Measurements from ENCODE around the gene LAP3. TPM values are rescaled to one million over a fixed set of nuclear protein-coding genes. Genes with fewer than 3 reads are reported as not detected.

Gene LAP3
- total RNA-seq, 1 donor from 2014 or later, result 50.5 TPM

DNA sequence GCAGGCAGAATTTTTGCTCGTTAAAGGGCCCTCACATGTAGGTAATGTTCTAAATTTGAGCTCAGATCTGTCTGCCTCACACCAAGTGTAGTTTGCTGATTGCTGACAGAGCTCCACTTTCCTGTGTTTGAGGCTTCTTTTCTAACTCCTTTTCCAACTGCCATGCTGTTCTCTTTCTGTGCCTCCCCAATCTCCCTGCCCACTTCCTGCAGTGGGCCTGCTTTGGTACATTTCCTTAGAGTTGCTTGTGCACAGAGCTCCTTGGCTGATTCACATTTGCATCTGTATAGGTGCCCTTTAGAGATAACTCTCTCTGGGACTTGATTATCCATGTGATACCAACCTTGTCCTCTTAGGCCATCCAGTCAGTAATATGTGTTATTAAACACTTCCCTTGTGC is 41.9 kb downstream of the LAP3 start:
- intact Hi-C loops (cut with micrococcal nuclease), result no loop called here
- Mint-ChIP-seq H3K9me3 (no peaks in the 10 kb centered on the region), H3K27me3 (no peaks in the 10 kb centered on the region), H3K36me3 (ENCODE audit: low read depth) (peaks cover 80% of the 10 kb centered on the region), H3K4me3 (no peak overlapping the region), H3K4me1 (peaks cover 43% of the 10 kb centered on the region), H3K27ac (no peak overlapping the region)
- no peak for ATAC-seq (ENCODE audit: low read depth)
- ChIA-PET CTCF (interaction anchor here (0.9 kb wide), 1 partner anchor 66 kb away, joined by 4 read pairs; no protein-coding TSS in a partner anchor), POLR2A (no interaction called here)
- no peak for DNase-seq
- TF ChIP-seq, protein P1, sequence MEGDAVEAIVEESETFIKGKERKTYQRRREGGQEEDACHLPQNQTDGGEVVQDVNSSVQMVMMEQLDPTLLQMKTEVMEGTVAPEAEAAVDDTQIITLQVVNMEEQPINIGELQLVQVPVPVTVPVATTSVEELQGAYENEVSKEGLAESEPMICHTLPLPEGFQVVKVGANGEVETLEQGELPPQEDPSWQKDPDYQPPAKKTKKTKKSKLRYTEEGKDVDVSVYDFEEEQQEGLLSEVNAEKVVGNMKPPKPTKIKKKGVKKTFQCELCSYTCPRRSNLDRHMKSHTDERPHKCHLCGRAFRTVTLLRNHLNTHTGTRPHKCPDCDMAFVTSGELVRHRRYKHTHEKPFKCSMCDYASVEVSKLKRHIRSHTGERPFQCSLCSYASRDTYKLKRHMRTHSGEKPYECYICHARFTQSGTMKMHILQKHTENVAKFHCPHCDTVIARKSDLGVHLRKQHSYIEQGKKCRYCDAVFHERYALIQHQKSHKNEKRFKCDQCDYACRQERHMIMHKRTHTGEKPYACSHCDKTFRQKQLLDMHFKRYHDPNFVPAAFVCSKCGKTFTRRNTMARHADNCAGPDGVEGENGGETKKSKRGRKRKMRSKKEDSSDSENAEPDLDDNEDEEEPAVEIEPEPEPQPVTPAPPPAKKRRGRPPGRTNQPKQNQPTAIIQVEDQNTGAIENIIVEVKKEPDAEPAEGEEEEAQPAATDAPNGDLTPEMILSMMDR (IDR thresholded peaks at IDR 0.05), result no peak

DNA sequence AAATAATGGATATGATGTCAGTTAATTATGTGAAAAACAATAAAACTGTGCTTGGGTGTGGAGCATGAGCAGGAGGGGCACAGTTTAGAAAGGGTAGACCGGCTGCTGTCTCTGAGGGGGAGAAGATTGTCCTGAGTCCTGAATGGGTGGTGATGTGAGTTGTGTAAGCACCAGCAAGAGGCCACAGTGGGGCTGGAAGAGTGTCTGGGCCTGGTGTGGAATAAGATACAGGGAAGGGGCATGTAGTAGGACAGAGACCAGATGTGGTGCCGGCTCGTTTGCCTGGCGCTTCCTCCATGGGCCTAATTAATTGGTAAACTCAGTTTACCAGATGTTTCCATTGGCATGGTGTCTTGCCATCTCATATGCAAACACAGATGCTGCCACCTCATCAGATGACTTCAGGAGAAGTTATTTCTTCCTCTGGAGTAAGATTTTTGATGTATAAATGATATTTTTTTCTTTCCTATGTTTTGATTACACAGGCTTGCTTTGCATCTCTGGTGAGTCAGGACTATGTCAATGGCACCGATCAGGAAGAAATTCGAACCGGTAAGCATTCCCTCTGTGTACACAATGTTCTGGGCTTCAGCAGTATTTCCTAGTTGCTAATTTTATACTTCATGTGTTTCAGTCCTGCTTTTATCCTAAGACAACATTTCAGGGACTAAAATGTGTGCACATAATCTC is 42.6 kb downstream of the LAP3 start:
- Mint-ChIP-seq H3K27me3 (no peaks in the 10 kb centered on the region), H3K36me3 (ENCODE audit: low read depth) (peaks cover 80% of the 10 kb centered on the region), H3K27ac (no peak overlapping the region), H3K4me1 (peaks cover 37% of the 10 kb centered on the region), H3K4me3 (no peak overlapping the region), H3K9me3 (no peaks in the 10 kb centered on the region)
- TF ChIP-seq, protein P1 (IDR thresholded peaks at IDR 0.05), result no peak
- no peak for DNase-seq
- no peak for ATAC-seq (ENCODE audit: low read depth)
- CTCF ChIA-PET, result interaction anchor here (0.9 kb wide), 1 partner anchor 66 kb away, joined by 4 read pairs; no protein-coding TSS in a partner anchor
- POLR2A ChIA-PET, result interaction anchor here (0.7 kb wide), 1 partner anchor 45 kb away, joined by 4 read pairs; no protein-coding TSS in a partner anchor
- intact Hi-C loops (cut with micrococcal nuclease), result no loop called here

DNA sequence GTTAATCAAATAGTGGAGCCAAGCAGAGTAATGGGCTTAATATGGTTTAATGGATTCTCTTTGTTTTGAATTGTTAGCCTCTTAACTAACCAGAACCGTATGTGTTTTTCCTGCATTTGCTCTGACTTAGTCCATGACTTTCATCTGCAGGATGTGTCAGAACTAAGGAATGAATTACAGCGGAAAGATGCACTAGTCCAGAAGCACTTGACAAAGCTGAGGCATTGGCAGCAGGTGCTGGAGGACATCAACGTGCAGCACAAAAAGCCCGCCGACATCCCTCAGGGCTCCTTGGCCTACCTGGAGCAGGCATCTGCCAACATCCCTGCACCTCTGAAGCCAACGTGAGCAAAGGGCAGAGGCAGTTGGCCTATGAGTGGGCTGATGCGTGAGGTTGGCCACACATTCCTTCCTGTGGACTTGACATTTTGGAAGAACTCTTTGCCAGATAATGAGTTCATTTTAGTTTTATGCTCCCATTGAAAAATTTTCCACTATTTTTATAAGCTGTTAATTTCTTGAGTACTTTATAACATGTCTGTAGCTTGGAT is 46.5 kb downstream of the LAP3 start:
- POLR2A ChIA-PET, result no interaction called here
- peaks cover 93% of the 10 kb centered on the region for H3K36me3 Mint-ChIP-seq (ENCODE audit: low read depth)
- peaks cover 9% of the 10 kb centered on the region for H3K4me1 Mint-ChIP-seq
- ATAC-seq (ENCODE audit: low read depth) (no peak), DNase-seq (no peak)
- CTCF ChIA-PET, result no interaction called here
- no peaks in the 10 kb centered on the region for H3K9me3 Mint-ChIP-seq
- intact Hi-C loops (cut with micrococcal nuclease), result no loop called here
- no peaks in the 10 kb centered on the region for H3K27me3 Mint-ChIP-seq
- no peak overlapping the region for H3K4me3 Mint-ChIP-seq
- H3K27ac Mint-ChIP-seq, result no peak overlapping the region
- TF ChIP-seq, protein P1 (IDR thresholded peaks at IDR 0.05), result no peak

DNA sequence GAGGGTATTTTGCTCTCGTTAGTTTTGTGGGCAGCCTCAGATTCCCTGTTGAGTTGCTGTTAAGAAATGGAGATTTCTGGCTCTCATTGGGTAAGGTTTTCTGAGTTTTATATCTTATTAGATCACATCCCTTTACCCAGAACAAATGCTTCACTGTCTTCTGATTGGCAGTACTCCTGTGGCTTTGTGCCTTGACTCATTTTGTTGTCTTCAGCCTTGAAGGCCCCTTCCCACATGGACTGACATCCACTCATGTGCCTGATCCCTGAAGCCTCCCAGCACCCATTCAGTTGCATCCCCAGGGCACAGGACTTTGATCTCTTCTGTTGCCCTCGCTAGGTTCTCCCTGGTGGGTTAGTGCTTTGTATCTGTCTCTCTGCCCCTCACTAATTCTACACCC is 47.8 kb downstream of the LAP3 start:
- ATAC-seq (ENCODE audit: low read depth), result no peak
- no peaks in the 10 kb centered on the region for H3K9me3 Mint-ChIP-seq
- intact Hi-C loops (cut with micrococcal nuclease), result no loop called here
- CTCF ChIA-PET, result interaction anchor here (0.9 kb wide), 1 partner anchor 76 kb away, joined by 3 read pairs; no protein-coding TSS in a partner anchor
- TF ChIP-seq, protein P1 (IDR thresholded peaks at IDR 0.05), result no peak
- H3K27me3 Mint-ChIP-seq, result no peaks in the 10 kb centered on the region
- H3K4me1 Mint-ChIP-seq, result no peaks in the 10 kb centered on the region
- POLR2A ChIA-PET, result no interaction called here
- H3K4me3 Mint-ChIP-seq, result no peak overlapping the region
- peaks cover 93% of the 10 kb centered on the region for H3K36me3 Mint-ChIP-seq (ENCODE audit: low read depth)
- DNase-seq, result no peak
- H3K27ac Mint-ChIP-seq, result no peak overlapping the region

DNA sequence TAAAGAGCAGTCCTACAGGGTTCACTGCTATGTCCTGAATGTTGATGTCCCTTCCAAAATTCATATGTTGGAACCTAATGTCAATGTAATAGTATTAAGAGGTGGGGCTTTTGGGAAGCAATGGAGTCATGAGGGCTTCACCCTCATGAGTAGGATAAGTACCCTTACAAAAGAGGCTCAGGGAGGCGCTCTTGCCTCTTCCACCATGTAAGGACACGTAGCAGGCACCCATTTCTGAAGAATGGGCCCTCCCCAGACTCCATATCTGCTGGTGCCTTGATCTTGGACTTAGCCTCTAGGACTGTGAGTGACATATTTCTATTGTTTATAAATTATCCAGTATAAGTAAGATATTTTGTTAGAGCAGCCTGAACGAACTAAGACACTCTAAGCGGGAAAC is 53.2 kb downstream of the LAP3 start:
- H3K4me3 Mint-ChIP-seq, result no peak overlapping the region
- POLR2A ChIA-PET, result no interaction called here
- ATAC-seq (ENCODE audit: low read depth) (no peak), DNase-seq (no peak)
- no peaks in the 10 kb centered on the region for H3K27me3 Mint-ChIP-seq
- TF ChIP-seq, protein P1 (IDR thresholded peaks at IDR 0.05), result no peak
- H3K36me3 Mint-ChIP-seq (ENCODE audit: low read depth), result peaks cover 88% of the 10 kb centered on the region
- no peaks in the 10 kb centered on the region for H3K9me3 Mint-ChIP-seq
- H3K27ac Mint-ChIP-seq, result no peak overlapping the region
- H3K4me1 Mint-ChIP-seq, result no peaks in the 10 kb centered on the region
- CTCF ChIA-PET, result no interaction called here
- intact Hi-C loops (cut with micrococcal nuclease), result no loop called here

Measured in activated B cell treated with CpG ODN at 0.5 μM for 24 hours (primary cell).